Measurements from ENCODE around the gene GRM4.

DNA sequence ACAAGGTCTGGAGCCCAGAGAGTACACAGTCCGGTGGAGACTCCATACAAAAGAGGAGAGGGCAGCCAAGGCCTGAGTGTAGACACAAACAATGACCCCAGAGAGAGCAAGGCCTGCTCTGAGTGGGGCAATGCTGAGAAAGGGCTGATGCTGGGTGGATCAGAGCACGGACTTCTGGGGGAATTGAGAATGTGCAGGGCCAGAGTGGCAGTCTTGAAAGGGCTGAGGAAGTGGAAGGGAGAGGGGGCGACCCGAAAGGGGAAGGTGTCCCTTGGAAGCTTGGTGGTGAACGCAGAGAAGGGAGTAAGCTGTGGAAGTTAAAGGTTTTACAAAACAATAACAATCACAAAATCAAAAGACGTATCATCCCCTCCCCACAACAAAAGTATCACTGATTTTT lies 12.0 kb upstream of the GRM4 start:
- TF ChIP-seq CTCF (IDR thresholded peaks at IDR 0.05; ENCODE audit: low read length) (no peak), EZH2 (IDR thresholded peaks at IDR 0.05; ENCODE audit: borderline replicate concordance, low read length) (no peak)

All from OCI-LY1 (cell line).